PC-9 (cell line): ENCODE results near the gene ABCG5.

ENCODE experiments used
- CTCF ChIP-seq: fragments of 200-600 bp; sonication (generic); conservative IDR thresholded peaks from 2 replicates; pipeline ENCODE4 v1.6.1; 2017; ENCODE audit warnings: mixed run types, antibody characterized with exemption, mild to moderate bottlenecking, moderate library complexity
- EZH2 ChIP-seq: fragments of 200-600 bp; sonication (generic); IDR thresholded peaks from 2 replicates; pipeline ENCODE4 v1.8.0; 2017; ENCODE audit warnings: antibody characterized with exemption, low read depth

GRCh38 chr2:43788646-43789045 is 50.0 kb downstream of the ABCG5 start:
- TF ChIP-seq CTCF, result no peak
- TF ChIP-seq EZH2, result no peak
